Lower leg skin (tissue), 3 donors: Measurements from ENCODE around the gene C12orf57.

Experiments used
- POLR2A ChIP-seq, 2 donors: fragments of 450-650 bp; IDR thresholded peaks; one replicate each; pipeline ENCODE4 v1.6.1; 2016 to 2017; ENCODE audit warnings: antibody characterized with exemption in 2 of 2, mild to moderate bottlenecking in 1 of 2, moderate library complexity in 1 of 2
- TF ChIP-seq, protein P1 (sequence below), 3 donors: fragments of 450-650 bp; IDR thresholded peaks; one replicate each; pipeline ENCODE4 v1.5.1; 2016; ENCODE audit warnings: antibody characterized with exemption in 3 of 3, mild to moderate bottlenecking in 3 of 3, moderate library complexity in 2 of 3

DNA sequence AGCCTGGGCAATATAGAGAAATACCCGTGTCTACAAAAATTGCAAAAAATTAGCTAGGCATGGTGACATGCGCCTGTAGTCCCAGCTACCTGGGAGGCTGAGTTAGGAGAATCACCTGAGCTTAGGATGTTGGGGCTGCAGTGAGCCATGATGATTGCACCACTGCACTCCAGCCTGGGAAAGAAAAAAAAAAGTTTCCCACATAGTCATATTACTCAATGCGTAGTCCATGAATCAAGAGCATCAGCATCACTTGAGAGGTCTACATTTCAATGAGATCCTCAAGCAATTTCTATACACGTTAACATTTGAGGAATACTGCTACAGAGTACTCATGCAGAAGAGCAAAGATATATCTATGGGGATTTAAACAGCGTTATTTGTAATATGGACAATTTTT is 44.4 kb upstream of the C12orf57 start:
- no peak for TF ChIP-seq POLR2A (IDR thresholded peaks at IDR 0.05)
- TF ChIP-seq, protein P1, sequence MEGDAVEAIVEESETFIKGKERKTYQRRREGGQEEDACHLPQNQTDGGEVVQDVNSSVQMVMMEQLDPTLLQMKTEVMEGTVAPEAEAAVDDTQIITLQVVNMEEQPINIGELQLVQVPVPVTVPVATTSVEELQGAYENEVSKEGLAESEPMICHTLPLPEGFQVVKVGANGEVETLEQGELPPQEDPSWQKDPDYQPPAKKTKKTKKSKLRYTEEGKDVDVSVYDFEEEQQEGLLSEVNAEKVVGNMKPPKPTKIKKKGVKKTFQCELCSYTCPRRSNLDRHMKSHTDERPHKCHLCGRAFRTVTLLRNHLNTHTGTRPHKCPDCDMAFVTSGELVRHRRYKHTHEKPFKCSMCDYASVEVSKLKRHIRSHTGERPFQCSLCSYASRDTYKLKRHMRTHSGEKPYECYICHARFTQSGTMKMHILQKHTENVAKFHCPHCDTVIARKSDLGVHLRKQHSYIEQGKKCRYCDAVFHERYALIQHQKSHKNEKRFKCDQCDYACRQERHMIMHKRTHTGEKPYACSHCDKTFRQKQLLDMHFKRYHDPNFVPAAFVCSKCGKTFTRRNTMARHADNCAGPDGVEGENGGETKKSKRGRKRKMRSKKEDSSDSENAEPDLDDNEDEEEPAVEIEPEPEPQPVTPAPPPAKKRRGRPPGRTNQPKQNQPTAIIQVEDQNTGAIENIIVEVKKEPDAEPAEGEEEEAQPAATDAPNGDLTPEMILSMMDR (IDR thresholded peaks at IDR 0.05): no peak
